Tibial nerve (tissue), 4 donors: ENCODE data around the gene PSMA7.

Experiments used
- EP300 ChIP-seq, 2 donors: sonication (generic); formaldehyde crosslinking; IDR thresholded peaks; one replicate each; pipeline ENCODE4 v1.6.1; 2017; ENCODE audit warnings: antibody characterized with exemption in 2 of 2, mild to moderate bottlenecking in 1 of 2
- POLR2A ChIP-seq, 2 donors: fragments of 450-650 bp; IDR thresholded peaks; one replicate each; pipeline ENCODE4 v1.6.1; 2017; ENCODE audit warnings: antibody characterized with exemption in 2 of 2, mild to moderate bottlenecking in 2 of 2, moderate library complexity in 2 of 2
- TF ChIP-seq, protein P1 (sequence below), 5 experiments: fragments of 200-600 bp in 3 of 5; fragments of 450-650 bp in 2 of 5; sonication (generic) in 3 of 5; IDR thresholded peaks; one replicate each; pipeline ENCODE4 v1.5.1; 2016 to 2019; ENCODE audit warnings: antibody characterized with exemption in 5 of 5, mild to moderate bottlenecking in 3 of 5, moderate library complexity in 2 of 5

- TF ChIP-seq, protein P1, sequence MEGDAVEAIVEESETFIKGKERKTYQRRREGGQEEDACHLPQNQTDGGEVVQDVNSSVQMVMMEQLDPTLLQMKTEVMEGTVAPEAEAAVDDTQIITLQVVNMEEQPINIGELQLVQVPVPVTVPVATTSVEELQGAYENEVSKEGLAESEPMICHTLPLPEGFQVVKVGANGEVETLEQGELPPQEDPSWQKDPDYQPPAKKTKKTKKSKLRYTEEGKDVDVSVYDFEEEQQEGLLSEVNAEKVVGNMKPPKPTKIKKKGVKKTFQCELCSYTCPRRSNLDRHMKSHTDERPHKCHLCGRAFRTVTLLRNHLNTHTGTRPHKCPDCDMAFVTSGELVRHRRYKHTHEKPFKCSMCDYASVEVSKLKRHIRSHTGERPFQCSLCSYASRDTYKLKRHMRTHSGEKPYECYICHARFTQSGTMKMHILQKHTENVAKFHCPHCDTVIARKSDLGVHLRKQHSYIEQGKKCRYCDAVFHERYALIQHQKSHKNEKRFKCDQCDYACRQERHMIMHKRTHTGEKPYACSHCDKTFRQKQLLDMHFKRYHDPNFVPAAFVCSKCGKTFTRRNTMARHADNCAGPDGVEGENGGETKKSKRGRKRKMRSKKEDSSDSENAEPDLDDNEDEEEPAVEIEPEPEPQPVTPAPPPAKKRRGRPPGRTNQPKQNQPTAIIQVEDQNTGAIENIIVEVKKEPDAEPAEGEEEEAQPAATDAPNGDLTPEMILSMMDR (IDR thresholded peaks at IDR 0.05), result no peak
- TF ChIP-seq EP300 (IDR thresholded peaks at IDR 0.05), result no peak
- TF ChIP-seq POLR2A (IDR thresholded peaks at IDR 0.05), result no peak
Observed at GRCh38 chr20:62104791-62105345, 38.3 kb downstream of the PSMA7 start.
